NCI-H460 (cell line): ENCODE results near the gene DNAJC5. TPM values are rescaled to one million over a fixed set of nuclear protein-coding genes. Genes with fewer than 3 reads are reported as not detected.
A peak's percentile ranks its signal among the peaks of the same experiment; 100 is the strongest.

Experiments
- DNase-seq: peaks from one replicate; pipeline ENCODE4 v3.0.0-alpha.2; 2016; ENCODE audit warnings: low read depth; ENCODE audit errors: extremely low read depth
- total RNA-seq: library from RNA; depleted of rRNA; stranded (reverse); fragments of >200 nt; shearing (Covaris generic); gene quantifications from 2 replicates; pipeline ENCODE4 v1.2.3, GENCODE V29; 2014

DNAJC5 gene
- total RNA-seq, 1 experiment from 2014 or later: 30.7 TPM

- no peak for DNase-seq
Observed at GRCh38 chr20:63934271-63935068, 39.5 kb downstream of the DNAJC5 start.

GRCh38 chr20:63935447-63935846 is 40.5 kb downstream of the DNAJC5 start:
- DNase-seq: no peak

DNA sequence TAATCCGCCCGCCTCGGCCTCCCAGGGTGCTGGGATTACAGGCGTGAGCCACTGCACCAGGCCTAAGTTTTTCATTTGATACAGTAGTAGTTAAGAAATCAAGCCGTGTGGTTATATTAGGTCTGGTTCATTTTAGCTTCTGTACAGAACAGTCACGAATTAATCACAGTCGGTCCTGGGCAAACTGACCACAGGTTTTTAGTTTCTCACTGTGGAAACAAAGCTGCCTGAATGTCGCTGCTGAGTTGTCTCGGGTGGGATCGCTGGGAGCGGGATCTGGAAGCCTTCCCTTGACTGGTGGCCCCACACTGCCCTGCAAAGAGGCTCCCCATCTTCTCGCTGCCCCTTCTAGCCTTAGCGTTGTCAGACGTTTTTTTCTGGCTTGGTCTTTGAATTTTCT is 42.7 kb downstream of the DNAJC5 start:
- DNase-seq: no peak

DNA sequence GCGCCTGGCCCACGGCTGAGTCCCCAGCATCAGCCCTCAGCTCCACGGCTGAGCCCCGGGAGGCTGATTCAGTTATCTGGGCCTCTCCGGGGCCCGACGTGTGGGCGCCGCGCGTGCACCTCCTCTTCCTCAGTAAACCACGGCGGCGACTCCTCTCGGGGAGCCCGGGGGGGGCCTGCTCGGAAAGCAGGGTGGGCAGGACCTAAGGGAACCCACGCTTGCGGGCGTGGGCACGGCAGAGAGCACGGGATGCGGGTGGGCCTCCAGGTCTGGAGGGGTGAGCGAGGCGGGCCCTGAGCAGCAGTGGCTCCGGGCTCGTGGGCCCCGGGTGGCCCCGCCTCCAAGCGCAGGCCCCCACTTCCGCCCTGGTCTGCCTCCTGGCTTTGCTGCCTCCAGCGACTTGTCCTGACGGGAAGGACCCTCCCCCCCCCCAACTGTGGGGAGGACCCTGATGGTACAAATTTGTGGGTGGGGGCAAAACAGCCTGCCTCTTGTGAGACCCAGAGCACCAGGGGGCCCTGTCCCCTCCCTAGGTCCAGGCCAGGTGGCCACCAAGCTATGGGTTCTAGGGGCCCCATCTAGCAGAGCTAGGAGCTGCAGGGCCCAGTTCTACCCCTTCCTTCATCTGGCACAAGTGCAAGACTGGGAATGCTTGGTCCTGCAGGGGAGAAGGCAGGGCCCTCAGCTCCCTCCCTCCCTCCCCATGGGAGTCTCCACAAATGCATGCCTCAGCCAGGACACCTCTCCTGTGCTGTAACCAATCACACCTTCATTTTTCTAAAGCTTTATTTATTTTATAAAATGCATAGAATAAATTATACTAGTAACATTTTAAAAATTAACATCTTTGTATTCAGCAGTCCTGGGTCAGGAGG is 44.4 kb downstream of the DNAJC5 start:
- no peak for DNase-seq

- DNase-seq: no peak
Observed at GRCh38 chr20:63940071-63940471, 45.1 kb downstream of the DNAJC5 start.

- DNase-seq: no peak
Observed at GRCh38 chr20:63940472-63941266, 45.7 kb downstream of the DNAJC5 start.

DNA sequence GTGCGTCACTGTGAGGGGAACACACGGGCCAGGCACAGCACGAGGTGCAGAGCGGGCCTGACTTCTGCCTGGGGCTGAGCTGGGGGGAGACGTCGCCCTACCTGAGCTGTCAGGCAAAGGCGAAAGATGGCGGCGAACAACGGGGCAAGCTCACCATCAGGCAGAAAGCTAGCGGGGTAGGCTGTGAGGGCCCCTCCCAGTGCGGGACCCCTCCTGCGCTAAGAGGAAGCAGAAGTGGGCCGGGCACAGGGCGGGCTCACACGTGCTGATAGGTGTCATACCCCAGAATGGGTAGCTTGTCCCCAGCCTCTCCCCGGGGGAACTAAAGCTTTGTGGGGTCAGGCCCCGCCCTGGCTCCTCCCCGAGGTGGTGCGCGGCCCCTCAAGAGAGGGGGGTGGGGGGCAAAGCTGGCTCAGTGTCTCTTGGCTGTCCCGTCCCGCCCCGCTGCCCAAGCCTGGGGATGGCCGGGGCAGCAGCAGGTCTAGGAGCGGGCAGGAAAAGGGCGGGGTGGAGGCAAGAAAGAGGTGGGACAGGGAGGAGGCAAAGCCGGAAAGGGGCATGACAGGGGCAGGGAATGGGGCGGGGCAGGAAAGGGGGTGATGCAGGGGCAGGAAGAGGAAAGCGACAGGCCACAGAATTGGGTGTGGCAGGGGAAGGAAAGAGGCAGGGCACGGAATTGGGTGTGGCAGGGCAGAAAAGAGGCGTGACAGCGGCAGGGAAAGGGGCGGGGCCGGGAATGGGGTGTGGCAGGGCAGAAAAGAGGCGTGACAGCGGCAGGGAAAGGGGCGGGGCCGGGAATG is 46.6 kb downstream of the DNAJC5 start:
- peak; percentile 87 for DNase-seq

GRCh38 chr20:63942250-63942951 is 47.5 kb downstream of the DNAJC5 start:
- peak; percentile 75 for DNase-seq

- no peak for DNase-seq
Observed at GRCh38 chr20:63942969-63943807, 48.3 kb downstream of the DNAJC5 start.

GRCh38 chr20:63943808-63944077 is 48.8 kb downstream of the DNAJC5 start:
- no peak for DNase-seq

DNA sequence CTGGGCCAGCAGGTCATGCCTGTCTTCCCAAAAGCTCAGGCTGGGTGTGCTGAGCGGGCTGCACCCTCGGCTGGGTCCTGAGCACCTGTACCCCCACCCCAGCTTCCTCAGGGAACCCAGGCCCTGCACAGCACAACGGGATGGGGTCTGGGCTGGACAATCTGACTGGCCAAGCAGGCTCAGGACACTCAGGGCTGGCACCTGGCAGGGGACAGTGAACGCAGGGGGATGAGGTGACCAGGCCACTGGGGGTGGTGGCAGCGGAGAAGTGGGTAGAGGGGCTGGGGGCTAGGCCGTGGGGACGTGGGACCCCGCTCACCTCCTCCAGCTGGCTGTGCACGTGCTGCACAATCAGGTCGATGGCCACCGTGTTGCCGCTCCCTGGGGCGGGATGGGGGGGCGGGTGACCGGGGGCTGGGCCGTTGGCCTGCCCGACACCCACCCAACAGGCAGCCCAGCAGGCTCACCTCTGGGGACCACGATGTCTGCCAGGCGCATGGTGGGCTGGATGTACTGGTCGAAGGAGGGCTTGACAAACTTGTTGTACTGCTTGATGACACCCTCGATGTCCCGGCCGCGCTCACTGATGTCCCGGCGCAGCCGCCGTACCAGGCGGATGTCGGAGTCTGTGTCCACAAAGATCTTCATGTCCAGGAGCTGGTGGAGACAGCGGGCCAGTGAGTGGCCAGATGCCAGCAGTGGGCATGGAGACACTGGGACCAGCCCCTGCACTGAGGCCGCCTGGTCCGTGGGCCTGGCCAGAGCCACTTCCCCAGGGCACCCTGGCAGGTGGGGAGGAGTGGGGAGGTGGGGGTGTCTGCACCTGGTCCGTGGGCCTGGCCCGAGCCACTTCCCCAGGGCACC is 49.4 kb downstream of the DNAJC5 start:
- no peak for DNase-seq

GRCh38 chr20:63945031-63945658 is 50.2 kb downstream of the DNAJC5 start:
- no peak for DNase-seq

GRCh38 chr20:63945921-63946920 is 51.3 kb downstream of the DNAJC5 start:
- no peak for DNase-seq

DNA sequence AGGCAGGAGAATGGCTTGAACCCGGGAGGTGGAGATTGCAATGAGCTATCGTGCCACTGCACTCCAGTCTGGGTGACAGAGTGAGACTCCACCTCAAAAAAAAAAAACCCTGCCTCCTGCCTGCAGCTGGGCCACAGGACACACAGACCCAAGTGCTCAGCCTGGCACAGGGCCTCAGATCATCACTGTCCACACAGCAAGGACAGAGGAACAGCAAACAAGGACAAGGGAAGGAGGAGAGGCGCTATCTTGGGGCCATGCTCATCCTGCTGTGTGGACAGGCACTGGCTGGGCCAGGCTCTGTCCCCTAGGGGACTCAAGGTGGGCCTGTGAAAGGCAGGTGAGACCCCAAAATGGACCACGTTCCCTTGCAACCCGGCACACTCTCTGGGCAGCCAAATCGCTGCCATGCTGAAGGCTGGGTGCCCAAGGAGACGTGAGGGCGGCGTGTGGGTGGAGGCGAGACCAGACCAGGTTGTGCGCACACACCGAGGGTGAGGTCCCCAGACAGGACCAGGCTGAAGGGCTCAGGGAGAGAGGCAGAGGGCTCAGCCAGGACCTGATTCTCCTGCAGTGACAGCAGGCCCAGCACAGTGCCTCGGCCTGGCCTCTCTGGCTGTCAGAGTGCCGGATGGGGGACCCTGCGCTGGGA is 52.2 kb downstream of the DNAJC5 start:
- DNase-seq: no peak

DNA sequence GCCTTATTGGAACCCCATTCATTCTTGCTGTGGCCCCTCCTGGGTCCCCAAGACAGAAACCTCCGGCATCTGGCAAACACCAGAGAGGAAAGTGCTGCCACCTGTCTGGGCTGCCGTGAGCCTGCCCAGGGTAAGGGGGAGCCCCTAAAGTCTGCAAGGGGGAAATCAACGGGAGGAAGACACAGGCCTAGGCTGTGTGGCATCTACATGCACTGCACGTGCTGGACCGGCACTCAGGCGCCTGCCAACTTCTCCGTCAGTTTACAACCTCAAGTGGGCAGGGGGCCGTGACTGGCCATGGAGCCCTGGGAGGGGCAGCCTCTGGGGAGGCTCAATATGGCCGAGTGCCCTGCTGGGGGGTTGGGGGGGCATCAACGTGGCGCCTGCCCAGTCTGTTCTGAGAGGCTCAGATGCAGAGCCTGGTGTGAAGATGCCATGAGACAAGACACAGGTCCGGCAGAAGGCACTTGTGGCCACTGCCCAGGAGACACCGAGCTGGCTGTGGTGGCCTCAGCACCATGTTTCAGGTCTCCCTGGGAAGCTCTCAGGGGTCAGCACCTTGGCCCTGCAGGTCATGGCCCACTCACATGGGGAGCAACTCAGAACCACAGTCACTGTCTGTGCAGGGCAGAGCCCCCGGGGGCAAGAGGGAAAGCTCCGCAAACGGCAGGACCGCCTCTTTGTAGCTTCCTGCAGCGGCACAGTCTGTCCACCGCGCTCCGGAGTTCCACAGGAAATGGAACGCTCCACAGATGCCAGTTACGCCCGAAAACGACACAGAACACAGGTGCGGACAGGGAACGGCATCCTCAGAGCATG is 52.9 kb downstream of the DNAJC5 start:
- DNase-seq: no peak
